ENCODE results near the gene POLD2. TPM values are rescaled to one million over a fixed set of nuclear protein-coding genes. Genes with fewer than 3 reads are reported as not detected.
A peak's percentile ranks its signal among the peaks of the same experiment; 100 is the strongest.

Gene POLD2
- total and polyA plus RNA-seq, 2 of the 8 experiments (the other 6 are each of a cell fraction or from before 2014, with no cell fraction given), result 148 to 214 TPM

DNA sequence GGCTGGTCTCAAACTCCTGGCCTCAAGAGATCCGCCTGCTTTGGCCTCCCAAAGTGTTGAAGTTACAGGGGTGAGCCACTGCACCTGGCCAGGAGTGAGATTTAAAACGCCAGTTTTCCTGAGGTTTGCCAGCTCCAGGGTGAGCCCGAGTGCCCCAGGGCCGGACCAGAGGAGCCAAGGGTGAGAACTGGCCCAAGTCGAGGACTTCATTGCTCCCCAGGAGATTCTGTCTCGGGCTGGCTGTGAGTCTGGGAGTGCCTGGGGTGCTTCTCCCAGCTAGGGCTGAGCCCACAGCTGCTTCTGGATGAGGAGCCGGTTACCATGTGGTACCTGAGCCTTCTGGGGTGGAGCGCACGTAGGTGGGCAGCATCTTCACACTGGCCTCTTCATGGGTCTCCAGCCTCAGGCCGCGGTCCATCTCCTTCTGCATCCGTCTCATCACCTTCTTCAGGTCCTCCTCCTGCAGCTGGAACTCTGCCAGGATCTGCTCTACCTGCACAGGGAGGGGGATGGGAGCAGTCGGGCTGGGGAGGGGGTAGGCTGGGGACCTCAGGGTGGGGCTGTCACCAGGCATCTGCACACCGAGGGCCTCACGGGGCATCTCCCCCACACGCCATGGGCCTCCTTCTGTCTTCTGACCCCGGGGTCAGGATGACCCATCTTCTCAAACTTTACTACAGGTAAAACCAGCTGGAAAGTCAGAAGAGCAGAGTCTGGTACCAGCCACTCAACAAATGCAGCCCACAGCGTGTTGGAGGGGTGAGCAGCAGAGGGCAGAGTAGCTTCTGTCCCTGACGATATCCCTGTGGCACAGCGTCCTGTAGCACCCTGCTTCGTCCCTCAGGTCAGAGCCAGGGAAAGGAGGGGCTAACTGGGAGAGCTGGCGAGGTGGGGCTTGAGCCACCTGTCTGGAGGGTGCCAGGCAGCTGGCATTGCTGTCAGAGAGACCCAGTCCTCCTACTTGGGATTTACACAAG is 29.9 kb upstream of the POLD2 start:
- H3K4me2 ChIP-seq (ENCODE audit: insufficient read depth in 1 of 2, low read depth in 2 of 2, low read length in 2 of 2), result no peak overlapping the region
- no peak overlapping the region for H2AK5ac ChIP-seq (ENCODE audit: low read depth, low read length)
- no peaks in the 10 kb centered on the region for H3K79me2 ChIP-seq (ENCODE audit: control insufficient read depth in 1 of 2, insufficient read depth in 2 of 2, low read length in 2 of 2)
- FAIRE-seq (no peak), DNase-seq (ENCODE audit: low read depth in 1 of 2, low spot score in 2 of 2) (no peak)
- no peak overlapping the region for H3K23ac ChIP-seq (ENCODE audit: insufficient read length)
- H3K36me3 ChIP-seq (ENCODE audit: control insufficient read depth in 2 of 4, insufficient read depth in 4 of 4, low read length in 3 of 4), result no peaks in the 10 kb centered on the region
- H3K27me3 ChIP-seq (replicated peaks in 1 of 4; ENCODE audit: control insufficient read depth in 3 of 4, extremely low read depth in 1 of 4, insufficient read depth in 3 of 4, low read length in 3 of 4), result no peaks in the 10 kb centered on the region; a peak in 2 of 7 replicates
- H4K20me1 ChIP-seq (replicated peaks in 1 of 2; ENCODE audit: control insufficient read depth in 1 of 2, insufficient read depth in 2 of 2, low read length in 2 of 2), result no peaks in the 10 kb centered on the region
- H3K56ac ChIP-seq (replicated peaks; ENCODE audit: insufficient read length, low read depth, low read length), result no peak overlapping the region
- 78% methylated on average over 21 of the region's 22 CpGs; no CpG with 5 or more reads in 1 of the 2 experiments for WGBS, 2 experiments (ENCODE audit: extremely low coverage in 1 of 2, insufficient coverage in 1 of 2, insufficient read length in 1 of 2, insufficient replicate concordance in 2 of 2, low coverage in 1 of 2, low lambda C conversion rate in 2 of 2, missing lambda C conversion rate in 1 of 2)
- H2AFZ ChIP-seq (ENCODE audit: low read length), result no peak overlapping the region
- no peak overlapping the region for H3K18ac ChIP-seq (ENCODE audit: extremely low read depth, low read length)
- H2BK20ac ChIP-seq (ENCODE audit: low read length), result no peak overlapping the region
- no peak overlapping the region for H2BK5ac ChIP-seq (ENCODE audit: low read depth, low read length)
- peak in 2 of 3 experiments; percentile 21 to 35; a peak in 2 of 4 replicates for TF ChIP-seq CTCF (IDR thresholded peaks at IDR 0.05; ENCODE audit: control extremely low read depth in 1 of 3, insufficient read depth in 1 of 3, low read depth in 1 of 3, low read length in 3 of 3)
- TF ChIP-seq RXRA (IDR thresholded peaks at IDR 0.05; ENCODE audit: insufficient read depth, low read depth, low read length), result no peak
- TF ChIP-seq KDM4A (IDR thresholded peaks at IDR 0.05; ENCODE audit: low read depth, low read length, severe bottlenecking), result no peak
- peak; percentile 25 to 42; a peak in 3 of 4 replicates for TF ChIP-seq RAD21 (IDR thresholded peaks at IDR 0.05 in 1 of 2, conservative IDR thresholded peaks at IDR 0.05 in 1 of 2; ENCODE audit: low read depth in 2 of 2, low read length in 2 of 2)
- no peak for TF ChIP-seq SIX5 (IDR thresholded peaks at IDR 0.05; ENCODE audit: low read depth, low read length)
- H3K4ac ChIP-seq (replicated peaks; ENCODE audit: insufficient read length, low read depth, low read length), result no peak overlapping the region
- H3K14ac ChIP-seq (ENCODE audit: insufficient read length), result no peak overlapping the region
- no peak overlapping the region for H4K91ac ChIP-seq (replicated peaks; ENCODE audit: insufficient read length, low read length)
- no peak overlapping the region for H3K4me3 ChIP-seq (ENCODE audit: extremely low read depth in 1 of 4, insufficient read depth in 2 of 4, low read depth in 3 of 4, low read length in 4 of 4)
- no peak overlapping the region for H2BK15ac ChIP-seq (ENCODE audit: low read length)
- ChIA-PET POLR2A (ENCODE audit: partially characterized antibody) (no interaction called here), CTCF (ENCODE audit: partially characterized antibody) (interaction anchor here (0.7 to 6.1 kb wide), 17 partner anchors 8 to 87 kb away, joined by 3 to 46 read pairs (median 4); no protein-coding TSS in a partner anchor)
- no peaks in the 10 kb centered on the region for H3K23me2 ChIP-seq (ENCODE audit: low read depth, low read length)
- no peak overlapping the region for H4K5ac ChIP-seq (ENCODE audit: insufficient read length, low read depth, low read length)
- H3K9ac ChIP-seq (replicated peaks in 1 of 4; ENCODE audit: extremely low read depth in 1 of 4, low read depth in 3 of 4, low read length in 3 of 4), result no peak overlapping the region
- no peaks in the 10 kb centered on the region for H3K79me1 ChIP-seq (ENCODE audit: low read depth, low read length)
- H2BK12ac ChIP-seq (ENCODE audit: low read depth, low read length), result no peak overlapping the region
- H4K8ac ChIP-seq (ENCODE audit: extremely low read depth, insufficient read depth, low read length), result peak overlapping the region; percentile 80; the same call in 1 of the 2 replicates
- no peak overlapping the region for H2BK120ac ChIP-seq (replicated peaks; ENCODE audit: low read depth, low read length)
- no peaks in the 10 kb centered on the region for H3K9me3 ChIP-seq (ENCODE audit: insufficient read depth in 2 of 2, low read depth in 1 of 2, low read length in 1 of 2)
- no peak overlapping the region for H3K27ac ChIP-seq (ENCODE audit: low read depth, low read length)
- H3K4me1 ChIP-seq (replicated peaks in 1 of 4; ENCODE audit: control insufficient read depth in 3 of 4, insufficient read depth in 4 of 4, low read length in 3 of 4), result no peaks in the 10 kb centered on the region

All from H1 (cell line).